ENCODE data around the gene MEF2D.

Gene MEF2D

GRCh38 chr1:156500543-156500792, at the start of gene MEF2D:
Gene MEF2D (minus strand): TSS chr1:156500775. CDS start chr1:156483292, 17,483 bp downstream.
- no peak for DNase-seq (ENCODE audit: low spot score)

DNA sequence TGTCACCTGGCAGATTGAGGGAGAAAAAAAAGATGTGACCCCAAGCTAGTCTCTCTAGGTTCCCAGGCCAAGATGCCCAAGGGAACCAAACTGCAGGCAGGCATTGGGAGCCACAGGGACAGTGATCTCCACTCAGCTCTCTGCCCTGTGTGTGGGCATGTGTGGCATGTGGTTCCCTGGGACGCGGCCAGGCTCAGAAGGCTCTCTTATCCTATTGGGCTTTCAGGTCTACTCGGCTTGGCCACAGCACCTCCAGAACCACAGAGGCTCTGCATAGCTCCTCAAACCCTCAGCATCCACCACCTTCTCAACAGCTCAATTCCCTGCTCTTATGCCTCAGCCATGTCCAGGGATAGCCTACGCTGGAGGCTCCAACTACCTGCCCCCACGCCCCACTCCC, 49.8 kb upstream of the MEF2D start:
- no peak for DNase-seq (ENCODE audit: low spot score)

DNA sequence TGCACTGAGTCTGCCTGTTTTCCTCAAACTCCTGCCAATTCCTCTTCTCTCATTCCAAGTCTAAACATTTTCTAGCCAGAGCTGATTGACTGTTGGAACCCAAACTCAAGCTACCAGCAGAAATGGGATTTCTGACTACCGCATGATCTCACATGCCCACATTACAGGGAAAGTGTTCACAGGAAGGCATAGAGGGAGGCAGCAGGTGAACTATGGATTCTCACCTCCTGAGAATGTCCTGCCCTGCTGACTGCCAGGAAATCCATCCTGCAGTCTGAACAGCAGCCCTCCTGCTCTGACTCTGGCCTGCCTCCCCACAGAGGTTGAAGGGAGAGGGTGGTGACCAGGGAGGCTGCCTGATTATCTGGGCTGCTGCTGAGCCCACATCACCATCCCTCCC, 49.3 kb upstream of the MEF2D start:
- DNase-seq (ENCODE audit: low spot score), result no peak

- DNase-seq (ENCODE audit: low spot score), result no peak
Observed at GRCh38 chr1:156549390-156549789, 48.8 kb upstream of the MEF2D start.

- DNase-seq (ENCODE audit: low spot score), result no peak
Observed at GRCh38 chr1:156547982-156548381, 47.4 kb upstream of the MEF2D start.

GRCh38 chr1:156547434-156547833, 46.9 kb upstream of the MEF2D start:
- DNase-seq (ENCODE audit: low spot score), result no peak

DNA sequence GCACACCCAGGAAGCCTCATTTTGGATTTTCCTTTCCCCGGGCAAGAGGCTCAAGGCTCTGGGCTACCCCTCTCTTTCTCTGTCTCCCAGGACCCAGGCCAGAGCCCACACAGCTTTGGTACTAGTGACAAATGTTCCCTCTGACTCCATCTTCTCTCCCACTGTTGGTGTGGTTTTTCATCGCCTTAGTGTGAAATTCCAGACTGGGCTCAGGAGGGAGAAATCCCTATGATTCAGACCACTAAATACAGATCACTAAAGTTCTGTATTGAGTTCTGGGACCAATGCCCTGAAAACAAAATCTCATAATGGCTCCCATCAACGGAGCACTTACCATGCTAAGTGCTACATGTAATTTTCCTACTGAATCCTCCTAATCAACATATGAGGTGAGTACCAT, 45.7 kb upstream of the MEF2D start:
- no peak for DNase-seq (ENCODE audit: low spot score)

GRCh38 chr1:156544592-156545102, 44.1 kb upstream of the MEF2D start:
- no peak for DNase-seq (ENCODE audit: low spot score)

GRCh38 chr1:156543066-156543465, 42.5 kb upstream of the MEF2D start:
- no peak for DNase-seq (ENCODE audit: low spot score)

DNA sequence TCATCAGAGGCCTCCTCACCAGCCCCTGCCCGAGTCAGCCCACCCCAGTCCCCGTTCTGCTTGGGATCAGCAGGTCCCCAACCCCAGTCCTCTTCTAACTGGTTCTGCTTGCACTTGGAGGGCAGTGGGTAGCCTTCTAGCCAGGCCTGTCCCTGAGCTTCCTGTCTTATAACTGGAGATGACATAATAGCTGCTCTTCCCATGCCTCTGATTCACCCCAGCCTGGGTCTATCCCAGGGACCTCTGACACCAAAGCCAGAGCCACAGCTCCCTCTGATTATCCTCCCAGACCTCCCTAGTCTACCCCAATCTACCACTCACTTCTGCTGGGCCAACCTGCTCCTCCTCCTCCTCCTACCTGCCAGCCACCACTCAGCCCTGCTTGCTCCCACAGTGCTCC, 40.4 kb upstream of the MEF2D start:
- DNase-seq (ENCODE audit: low spot score), result no peak

DNA sequence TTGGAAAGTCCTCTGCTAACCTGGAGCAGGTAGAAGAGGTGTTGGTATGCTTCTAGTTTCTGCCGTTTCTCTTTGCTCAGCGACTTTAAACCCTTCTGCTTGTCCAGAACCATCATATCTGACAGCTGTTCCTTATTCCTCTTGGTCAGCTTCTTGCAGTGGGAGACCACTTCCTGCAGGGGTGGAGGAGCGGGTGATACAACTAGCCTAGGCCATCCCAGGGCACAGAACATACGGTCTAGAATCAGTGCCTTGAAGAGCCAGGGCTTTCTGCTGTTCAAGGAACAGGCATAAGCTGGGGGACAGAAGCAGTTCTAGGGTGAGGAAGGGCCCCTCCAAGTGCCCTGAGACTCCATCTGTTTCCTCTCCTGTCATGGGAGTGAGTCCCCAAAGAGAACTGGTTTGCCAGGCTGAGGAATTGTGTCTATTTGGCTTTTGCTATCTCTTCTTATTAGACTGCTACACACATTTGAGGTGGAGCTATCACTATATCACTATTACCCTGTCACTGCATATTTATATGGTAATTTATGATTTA, 39.3 kb upstream of the MEF2D start:
- DNase-seq (ENCODE audit: low spot score), result no peak

DNA sequence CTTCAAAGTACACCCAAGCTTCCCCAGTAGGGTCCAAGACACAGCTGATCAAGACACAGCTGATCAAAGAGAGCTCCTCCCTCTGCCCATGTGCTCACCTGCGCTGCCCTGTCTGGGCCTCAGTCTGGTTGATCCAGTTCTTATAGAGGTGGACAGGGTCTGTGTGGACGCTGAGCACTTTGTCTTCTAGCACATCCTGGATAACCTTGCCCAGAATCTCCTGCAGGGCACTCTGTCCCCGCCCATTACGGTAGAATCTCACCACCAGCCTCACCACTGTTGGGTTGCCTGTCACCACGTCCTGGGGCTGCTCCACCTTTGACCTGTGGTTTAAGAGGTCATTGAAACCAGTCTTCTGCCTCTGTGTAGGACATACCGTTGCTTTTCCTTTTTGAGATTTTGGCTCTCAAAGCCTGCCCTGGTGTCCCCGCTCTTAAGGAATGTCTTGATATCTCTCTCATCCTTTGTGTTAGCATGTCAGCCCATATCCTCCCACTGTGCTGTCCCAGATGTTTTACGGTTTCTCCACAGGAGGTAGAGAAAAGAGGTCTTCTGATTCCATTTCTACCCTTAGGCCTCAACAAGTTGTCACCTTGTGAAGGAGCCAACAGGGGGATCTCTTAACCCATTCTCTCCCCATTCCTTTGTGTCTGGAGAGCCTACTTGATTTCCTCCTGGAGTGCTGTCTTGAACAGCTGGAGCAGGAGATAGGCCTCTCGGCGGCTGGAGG, 38.3 kb upstream of the MEF2D start:
- no peak for DNase-seq (ENCODE audit: low spot score)

DNA sequence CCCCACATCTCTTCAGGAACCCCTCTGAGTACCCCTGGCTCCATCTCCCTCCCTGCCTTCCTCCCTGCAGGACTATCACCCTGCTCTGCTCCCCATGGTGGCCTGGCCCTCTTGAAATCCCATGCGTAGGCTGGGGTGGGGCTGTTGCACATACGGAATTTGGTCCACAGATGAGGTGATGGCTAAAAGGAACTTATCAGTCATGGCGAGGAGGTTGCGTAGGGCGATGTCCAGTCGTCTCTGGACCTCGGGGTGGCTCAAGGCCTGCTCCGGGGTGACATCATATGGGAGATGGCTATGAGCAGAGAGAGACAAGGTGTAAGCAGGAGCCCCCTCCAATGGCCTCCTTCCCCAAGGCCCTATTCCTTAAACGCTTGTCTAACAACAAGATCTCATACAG, 36.5 kb upstream of the MEF2D start:
- DNase-seq (ENCODE audit: low spot score), result no peak

- no peak for DNase-seq (ENCODE audit: low spot score)
Observed at GRCh38 chr1:156534424-156535060, 34.0 kb upstream of the MEF2D start.

- no peak for DNase-seq (ENCODE audit: low spot score)
Observed at GRCh38 chr1:156533568-156534220, 33.1 kb upstream of the MEF2D start.

DNA sequence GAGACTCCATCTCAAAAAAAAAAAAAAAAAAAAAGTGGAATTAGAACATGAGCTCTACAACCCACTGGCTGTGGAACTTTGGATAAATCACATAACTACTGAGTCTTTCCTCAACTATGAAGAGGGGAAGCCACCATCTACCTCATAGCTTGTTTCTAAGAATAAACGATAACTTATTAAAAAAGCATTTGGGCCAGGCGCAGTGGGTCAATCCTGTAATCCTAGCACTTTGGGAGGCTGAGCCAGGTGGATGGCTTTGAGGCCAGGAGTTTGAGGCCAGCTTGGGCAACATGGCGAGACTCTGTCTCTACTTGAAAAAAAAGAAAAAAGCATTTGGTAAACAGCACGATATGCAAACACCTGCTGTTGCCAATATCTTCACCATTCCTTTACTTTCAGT, 31.8 kb upstream of the MEF2D start:
- no peak for DNase-seq (ENCODE audit: low spot score)

DNA sequence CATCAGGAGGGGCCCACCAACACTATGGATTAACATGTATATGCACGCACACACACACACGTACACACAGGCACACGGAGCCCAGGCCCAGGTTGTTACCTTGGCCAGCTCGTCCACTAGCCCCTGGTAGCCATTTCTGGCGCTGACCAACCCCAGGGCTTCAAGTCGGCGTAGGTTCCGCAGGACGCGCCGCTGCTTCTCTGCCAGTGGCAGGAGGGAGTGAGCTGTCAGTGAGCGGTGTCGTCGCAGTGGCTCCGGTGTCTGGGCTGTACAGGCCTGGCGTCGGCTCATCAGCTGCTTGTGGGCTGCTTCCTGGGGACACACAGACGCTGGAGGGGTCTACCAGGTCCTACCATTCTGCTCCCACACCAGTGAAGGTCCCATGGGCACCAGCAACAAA, 29.4 kb upstream of the MEF2D start:
- DNase-seq (ENCODE audit: low spot score), result no peak

GRCh38 chr1:156528875-156529425, 28.4 kb upstream of the MEF2D start:
- DNase-seq (ENCODE audit: low spot score), result no peak

DNA sequence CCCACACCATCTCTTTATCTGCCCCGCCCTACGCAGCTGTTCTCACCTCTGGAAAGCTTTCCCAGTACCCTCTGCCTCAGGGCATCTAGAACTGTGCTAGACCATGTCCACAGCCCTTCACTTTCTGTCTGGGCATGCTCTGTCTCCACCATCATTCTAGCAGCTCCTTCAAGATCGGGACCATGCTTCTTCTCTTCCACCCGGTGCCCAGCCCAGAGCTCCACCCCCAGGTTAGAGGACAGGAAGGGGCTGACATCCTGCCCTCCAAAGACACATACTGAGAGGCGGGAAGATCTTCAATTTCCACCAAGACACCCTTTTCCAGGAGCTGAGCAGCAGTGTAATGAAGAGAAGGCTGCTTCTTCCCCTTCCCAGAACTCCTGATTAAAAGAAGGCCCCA, 27.7 kb upstream of the MEF2D start:
- DNase-seq (ENCODE audit: low spot score), result no peak

DNA sequence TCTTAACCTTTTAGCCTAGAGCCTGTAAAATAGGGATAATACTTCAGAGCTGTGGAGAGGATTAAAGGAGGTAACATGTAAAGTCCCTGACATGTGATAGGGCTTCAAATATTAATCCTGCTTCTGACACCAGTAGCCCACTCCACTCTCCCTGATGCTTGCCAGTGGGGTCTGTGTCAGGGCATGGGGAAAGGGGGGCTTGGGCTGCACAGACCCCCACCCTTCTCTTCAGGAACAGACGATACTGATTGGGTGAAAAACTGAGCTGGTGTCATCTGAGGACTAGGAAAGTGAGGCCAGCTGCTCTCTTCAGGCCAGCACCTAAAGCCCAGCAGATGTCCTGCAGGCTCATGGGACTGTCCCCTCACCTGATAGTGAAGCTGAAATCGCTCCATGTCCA, 27.0 kb upstream of the MEF2D start:
- no peak for DNase-seq (ENCODE audit: low spot score)

- DNase-seq (ENCODE audit: low spot score), result no peak
Observed at GRCh38 chr1:156525856-156526489, 25.4 kb upstream of the MEF2D start.

DNA sequence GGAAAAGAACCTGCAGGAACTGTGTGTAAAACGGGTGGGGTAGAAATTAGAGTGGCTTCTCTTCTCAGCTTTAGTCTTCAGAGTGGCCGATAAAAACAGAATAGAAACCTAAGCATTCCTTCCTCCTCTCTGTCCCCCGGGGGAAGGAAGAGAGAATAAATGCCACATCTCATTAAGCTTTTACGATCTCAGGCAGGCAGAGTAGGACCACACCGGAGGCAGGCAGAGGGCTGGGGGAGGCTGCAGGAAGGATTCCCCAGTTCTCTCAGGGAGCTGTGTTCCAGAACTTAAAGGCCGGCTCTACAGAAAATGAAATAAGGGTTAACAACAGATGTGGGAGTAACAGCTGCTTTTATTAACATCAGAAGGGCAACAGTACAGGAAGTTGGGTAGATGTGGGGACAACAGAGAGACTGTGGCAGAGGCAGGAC, 24.5 kb upstream of the MEF2D start:
- no peak for DNase-seq (ENCODE audit: low spot score)
